Fibroblast of gingiva (primary cell): Measurements from ENCODE around the gene ERBB4.

Source experiments
- DNase-seq: peaks from one replicate; pipeline ENCODE4 v3.0.0-alpha.2; 2011; ENCODE audit warnings: low read depth

The ERBB4 gene

DNA sequence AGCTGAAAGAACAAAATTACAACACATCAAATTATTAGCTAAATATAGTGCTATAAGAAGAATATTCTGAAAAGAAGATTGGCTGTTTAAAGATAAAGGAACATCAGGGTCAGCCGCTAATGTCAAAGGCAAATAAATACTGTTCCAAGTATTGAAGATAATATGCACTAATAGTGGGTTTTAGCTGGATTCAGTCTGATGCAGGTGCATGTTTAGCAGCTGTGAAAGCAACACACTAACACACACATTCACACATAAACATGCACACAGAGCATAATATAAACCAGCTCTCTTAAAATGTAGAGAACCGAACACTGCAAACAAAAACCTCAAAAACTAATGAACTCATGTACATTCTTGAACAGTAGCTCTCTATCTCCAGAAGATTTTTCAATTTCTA lies 634.6 kb downstream of the ERBB4 start:
- DNase-seq, result no peak

- DNase-seq, result no peak
These were observed 637.3 kb downstream of the ERBB4 start for GRCh38 chr2:211901226-211901846.

DNA sequence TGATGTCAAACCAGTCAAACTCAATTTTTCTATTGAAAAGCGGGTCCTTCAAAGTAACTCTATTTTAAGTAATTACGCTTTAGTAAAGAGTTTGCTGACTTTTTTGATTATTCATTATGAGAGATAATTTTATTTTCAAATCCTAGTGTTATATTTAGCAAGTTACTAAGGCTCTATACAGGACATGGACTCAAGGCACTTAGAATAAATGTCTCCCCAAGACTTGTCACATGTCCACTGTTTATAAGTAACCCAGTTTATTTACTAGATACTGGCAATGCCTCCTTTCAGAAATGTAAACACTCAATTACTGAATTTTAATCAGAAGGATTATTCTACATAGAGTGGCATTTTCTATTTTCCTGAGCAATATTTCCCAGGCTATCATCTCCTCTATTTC lies 638.1 kb downstream of the ERBB4 start:
- DNase-seq, result no peak

DNA sequence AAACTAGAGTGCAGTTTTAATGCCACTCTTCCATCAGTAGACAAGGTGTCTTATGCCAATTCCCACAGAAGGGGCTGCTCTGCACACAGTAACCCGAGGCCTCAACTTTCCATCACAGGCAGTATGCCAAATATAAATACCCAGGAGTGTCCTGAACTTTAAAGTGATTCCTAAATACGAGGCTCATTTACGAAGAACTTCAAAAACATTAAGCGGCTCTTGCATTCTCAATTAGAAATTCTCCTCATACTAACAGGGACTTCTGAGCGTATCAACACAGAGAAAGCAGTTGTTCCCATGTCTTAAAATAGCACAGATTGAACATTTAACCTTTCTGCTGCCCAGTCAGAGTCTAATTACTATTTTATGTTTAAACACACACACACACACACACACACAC lies 638.6 kb downstream of the ERBB4 start:
- DNase-seq, result no peak

DNA sequence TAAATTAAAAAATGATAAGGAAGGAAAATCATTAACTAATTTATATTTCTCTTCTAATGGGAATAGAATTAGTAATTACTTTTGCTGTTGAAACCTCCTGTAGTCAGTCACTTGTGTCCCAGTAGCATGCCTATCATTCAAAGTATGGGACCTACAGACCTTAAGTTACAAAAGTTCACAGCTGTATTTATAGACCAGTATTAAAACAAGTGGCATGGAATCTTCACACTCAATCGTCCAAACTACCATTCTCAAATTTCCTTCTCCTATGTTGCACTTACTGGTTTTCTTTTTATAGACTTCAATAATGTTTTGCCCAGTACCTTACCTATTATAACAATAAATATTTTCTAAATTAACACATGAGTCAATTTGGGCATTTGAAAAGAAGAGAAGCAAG lies 639.9 kb downstream of the ERBB4 start:
- DNase-seq, result no peak

- DNase-seq, result no peak
These were observed 657.2 kb downstream of the ERBB4 start for GRCh38 chr2:211881449-211881848.

GRCh38 chr2:211879323-211879722 lies 659.3 kb downstream of the ERBB4 start:
- peak; percentile 35 for DNase-seq

DNA sequence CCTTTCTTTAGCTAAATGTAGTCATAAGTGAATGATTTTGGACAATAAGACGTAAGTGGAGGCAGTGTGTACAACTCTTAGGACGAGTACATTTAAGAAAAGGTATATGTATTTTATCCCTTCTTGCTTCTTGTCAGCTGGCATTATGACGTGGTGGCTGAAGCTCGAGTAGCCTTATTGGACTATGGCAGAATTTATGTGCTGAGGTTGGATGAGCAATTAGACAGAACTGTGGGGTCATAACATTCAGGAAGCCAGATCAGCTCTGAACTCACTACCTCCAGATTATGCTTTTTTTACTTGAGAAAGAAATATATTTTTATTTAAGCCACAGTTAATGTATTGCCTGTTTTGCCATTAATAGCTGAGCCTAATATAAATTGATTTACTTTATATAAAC lies 661.5 kb downstream of the ERBB4 start:
- DNase-seq, result no peak

- DNase-seq, result no peak
These were observed 663.1 kb downstream of the ERBB4 start for GRCh38 chr2:211875488-211875887.

DNA sequence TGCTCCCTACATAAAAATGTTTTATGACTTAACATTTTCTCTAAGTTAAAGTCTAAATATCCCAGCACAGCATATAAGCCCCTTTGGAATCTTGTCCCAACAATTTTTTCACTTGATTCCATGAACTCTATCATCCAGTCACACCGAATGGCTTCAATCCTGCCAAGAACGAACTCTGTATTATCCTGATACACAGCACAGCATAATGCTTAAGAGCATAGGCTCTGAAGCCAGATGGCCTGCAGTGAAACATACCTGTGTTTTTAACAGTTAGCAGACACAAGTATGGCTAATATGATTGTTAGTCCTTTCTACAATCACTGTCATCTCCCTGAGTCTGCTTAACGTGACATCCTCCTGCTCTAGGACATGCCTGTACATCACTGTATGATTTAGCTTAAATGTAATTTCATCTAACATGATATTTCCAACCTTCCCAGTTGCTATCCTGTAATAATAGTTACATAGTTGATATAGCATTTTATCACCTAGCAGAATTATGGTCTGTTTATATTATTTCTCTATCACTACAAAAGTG lies 669.5 kb downstream of the ERBB4 start:
- no peak for DNase-seq

DNA sequence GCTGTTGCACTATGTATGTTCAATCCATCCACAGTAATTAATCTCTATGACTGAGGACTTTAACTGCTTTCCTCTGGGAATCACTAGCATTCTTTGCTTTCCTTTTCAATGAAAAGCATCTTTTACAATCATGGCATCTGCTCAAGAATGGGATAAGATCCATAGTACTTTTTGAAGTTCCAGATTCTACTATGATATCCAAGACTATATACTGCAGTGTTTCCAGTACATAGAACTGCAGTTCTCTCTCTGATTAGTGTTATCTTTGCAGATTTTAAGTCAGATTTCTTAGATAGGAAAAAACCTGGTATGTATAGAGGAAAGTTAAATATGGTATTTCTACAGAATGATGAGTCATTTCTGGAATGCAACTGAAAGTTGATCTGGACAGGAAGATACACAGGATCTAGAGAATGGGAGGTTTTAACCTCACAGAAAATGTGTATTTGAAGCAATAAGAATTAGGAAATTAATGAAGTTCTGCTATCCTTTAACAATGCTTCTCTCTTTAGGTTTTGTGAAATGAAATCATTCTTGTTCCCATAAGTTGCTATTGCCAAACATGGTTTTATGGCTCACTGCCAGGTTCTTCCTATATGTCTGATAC lies 670.7 kb downstream of the ERBB4 start:
- DNase-seq, result peak; percentile 59

DNA sequence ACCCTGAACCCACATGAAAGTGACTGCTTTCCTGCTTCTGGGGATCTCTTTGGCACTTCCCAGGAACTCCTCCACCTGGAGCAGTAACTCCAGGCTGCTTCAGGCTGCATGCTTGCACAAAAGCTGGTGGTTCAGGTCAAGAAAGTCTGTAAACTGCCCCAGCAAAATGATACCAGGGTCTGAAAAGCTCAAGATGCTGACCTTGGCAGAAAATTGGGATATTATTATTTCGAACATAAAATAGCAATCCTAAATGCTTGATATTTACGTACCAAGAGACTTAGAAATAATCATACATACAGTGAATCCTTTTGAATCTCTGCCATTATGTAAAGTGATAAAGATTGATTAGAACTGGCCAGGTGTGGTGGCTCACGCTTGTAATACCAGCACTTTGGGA lies 674.3 kb downstream of the ERBB4 start:
- no peak for DNase-seq

GRCh38 chr2:211860224-211860623 lies 678.4 kb downstream of the ERBB4 start:
- DNase-seq, result no peak

GRCh38 chr2:211854832-211855231 lies 683.8 kb downstream of the ERBB4 start:
- no peak for DNase-seq

GRCh38 chr2:211846714-211847113 lies 691.9 kb downstream of the ERBB4 start:
- no peak for DNase-seq

DNA sequence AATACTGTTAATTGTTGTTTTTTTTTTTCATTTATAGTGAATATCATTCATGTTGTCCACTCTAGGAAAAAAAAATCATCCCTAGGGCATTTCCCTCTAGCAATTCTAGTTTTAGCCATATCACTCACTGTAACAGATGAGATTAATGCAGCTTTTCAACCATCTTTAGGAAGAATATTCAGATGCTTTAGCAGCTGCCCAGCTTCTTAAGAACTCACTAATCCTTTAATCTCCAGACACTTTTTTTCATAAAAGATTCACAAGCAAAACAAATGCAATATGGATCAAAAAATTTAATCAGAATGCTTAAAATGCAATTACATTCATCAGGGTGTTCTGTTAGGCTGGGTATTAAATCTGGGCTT lies 692.6 kb downstream of the ERBB4 start:
- no peak for DNase-seq

DNA sequence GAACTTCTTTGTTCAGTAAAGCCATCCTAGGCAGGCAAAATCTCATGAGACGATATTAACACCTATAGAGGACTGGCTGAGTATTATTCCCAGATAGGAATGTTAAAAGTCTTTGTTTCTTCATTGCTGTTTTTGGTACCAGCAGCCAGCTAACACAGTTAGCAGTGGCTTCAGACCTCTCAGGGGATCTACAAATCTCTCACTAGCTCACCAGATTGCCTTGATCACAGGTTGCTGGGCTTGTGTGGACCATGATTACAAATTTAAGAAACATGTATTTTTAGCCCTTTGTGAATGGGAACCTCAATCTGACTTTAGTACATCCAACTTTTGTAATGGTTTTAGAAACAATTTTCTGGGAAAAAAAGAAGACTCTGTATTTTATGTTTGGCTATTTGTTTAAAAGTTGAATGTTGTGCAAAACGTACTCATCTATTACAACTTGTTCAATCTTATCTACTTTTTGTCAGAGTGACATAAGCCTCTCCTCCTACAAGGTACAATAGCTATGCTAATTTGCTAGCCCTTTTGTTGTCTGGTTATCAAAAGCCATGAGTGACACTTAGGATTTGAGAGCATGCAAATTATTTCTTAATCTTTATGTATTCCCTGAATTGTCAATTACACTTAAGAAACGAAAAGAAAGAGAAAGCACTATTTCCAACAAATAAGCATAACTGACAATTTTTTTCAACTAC lies 693.1 kb downstream of the ERBB4 start:
- DNase-seq, result no peak

- DNase-seq, result no peak
These were observed 700.9 kb downstream of the ERBB4 start for GRCh38 chr2:211837706-211838105.

GRCh38 chr2:211837206-211837605 lies 701.4 kb downstream of the ERBB4 start:
- no peak for DNase-seq

- DNase-seq, result no peak
These were observed 702.2 kb downstream of the ERBB4 start for GRCh38 chr2:211836409-211836808.

DNA sequence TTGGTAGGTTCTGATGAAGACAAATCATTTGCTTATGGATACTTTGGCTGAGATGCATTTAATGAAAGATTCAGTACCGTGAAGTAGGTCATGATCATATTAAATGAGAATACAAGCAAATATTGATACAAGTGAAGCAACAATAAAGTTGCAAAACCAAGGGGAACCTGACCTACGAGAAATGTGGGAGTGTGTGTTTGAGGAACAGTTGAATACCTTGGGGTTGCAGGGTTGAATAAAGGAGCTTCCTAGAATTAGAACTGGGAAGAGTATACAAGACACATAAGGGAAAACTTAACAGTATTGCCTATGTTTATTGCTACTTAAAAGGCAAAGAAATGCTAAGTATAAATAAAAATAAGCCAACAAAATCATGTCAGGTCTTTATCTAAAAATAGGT lies 702.9 kb downstream of the ERBB4 start:
- no peak for DNase-seq

DNA sequence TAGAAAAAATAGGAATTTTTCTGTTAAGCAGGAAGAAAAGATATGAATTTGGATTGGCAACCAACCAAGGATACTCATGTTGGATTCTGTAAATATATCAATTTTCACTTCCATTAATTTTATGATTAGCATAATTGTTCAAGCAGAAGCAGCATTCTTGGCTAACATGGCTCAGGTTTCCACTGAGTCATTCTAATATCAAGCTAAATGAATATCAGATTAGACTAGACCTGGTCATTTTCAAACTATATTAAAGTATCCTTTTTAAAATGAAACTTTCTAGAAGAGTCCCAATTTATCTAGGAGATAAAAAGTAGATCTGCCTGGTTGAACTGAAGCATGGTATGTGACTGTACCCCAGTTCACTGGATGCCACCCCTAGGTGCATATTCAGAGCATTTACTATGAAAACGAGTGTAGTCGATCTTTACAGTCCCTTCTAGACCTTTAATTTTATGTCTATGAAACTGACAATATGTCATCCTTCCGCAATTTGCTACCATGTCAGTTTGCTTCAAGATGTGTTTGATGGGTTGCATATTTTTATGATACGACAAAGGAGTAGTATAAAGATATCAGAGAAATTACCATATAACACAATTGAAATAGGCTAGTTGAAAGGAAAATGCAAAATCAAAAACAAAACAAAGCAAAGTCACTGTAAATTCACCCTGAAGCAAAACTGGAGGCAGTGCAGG lies 704.9 kb downstream of the ERBB4 start:
- no peak for DNase-seq

DNA sequence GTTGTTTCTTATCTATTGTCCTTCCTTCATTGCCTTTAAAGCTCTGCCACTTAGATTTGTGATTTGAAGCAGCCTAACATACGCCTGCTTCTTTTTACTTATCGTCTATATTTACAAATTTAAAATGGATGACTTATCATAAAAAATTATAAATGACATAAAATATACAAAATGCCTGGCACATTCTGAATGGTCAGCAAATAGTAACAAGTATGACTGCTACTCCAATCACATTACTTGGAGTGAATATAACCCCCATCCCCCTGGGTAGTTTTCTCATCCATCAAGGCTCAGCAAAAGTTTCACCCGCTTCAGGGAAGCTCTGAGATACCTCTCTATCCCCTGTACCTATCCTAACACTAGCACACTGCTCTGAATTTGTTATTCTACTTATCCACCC lies 708.9 kb downstream of the ERBB4 start:
- no peak for DNase-seq
